HG03066 (cell line): ENCODE data around the gene ADM.

Experiments
- ATAC-seq: cut with Tn5 transposase; IDR thresholded peaks from one replicate; pipeline ENCODE4 v1.9.1; 2021; ENCODE audit warnings: low read depth; ENCODE audit not compliant: unreplicated experiment

The ADM gene

GRCh38 chr11:10289765-10290380, 15.0 kb upstream of the ADM start:
- ATAC-seq = no peak

- ATAC-seq = no peak
Observed at GRCh38 chr11:10291801-10292638, 12.9 kb upstream of the ADM start.

- ATAC-seq = peak; percentile 47
Observed at GRCh38 chr11:10293423-10294289, 11.2 kb upstream of the ADM start, which contains the start of gene SBF2. TSS of gene SBF2 (minus strand) at chr11:10294219. CDS start at chr11:10294069, 150 bp downstream.

DNA sequence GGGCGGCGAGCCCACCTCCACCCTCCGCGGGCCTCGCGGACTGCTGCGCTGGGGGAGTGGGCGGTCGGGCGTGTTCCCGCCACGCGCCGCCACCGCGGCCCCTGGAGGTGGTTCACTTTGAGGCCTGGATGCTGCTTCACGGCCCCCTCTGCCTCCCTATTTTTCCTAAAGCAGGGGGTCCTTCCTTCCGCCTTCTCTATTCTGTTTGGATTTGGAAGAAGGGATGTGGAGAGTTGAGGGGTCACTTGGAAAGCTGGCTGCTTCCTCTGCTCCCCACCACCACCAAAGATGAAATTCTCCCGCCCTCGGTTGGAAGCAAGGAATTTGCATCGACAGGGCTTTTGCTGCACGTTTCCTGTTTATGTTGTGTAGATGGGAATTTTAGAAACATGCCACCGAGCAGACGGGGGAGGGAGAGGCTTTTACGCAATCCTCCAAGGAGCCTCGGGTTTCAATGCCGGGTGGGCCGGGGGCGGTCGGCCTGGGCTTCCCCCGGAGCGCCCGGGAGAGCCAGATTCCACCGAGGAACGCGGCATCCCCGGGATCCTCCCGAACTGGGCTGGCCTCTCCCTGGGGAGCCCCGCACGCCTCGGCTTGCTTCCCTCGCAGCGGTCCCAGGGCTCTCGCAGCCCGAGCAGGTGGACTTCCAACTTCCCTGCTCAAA, 10.5 kb upstream of the ADM start:
- ATAC-seq = no peak

- ATAC-seq = no peak
Observed at GRCh38 chr11:10295064-10295901, 9.6 kb upstream of the ADM start.

GRCh38 chr11:10298342-10298741, 6.5 kb upstream of the ADM start:
- ATAC-seq = peak; percentile 88

DNA sequence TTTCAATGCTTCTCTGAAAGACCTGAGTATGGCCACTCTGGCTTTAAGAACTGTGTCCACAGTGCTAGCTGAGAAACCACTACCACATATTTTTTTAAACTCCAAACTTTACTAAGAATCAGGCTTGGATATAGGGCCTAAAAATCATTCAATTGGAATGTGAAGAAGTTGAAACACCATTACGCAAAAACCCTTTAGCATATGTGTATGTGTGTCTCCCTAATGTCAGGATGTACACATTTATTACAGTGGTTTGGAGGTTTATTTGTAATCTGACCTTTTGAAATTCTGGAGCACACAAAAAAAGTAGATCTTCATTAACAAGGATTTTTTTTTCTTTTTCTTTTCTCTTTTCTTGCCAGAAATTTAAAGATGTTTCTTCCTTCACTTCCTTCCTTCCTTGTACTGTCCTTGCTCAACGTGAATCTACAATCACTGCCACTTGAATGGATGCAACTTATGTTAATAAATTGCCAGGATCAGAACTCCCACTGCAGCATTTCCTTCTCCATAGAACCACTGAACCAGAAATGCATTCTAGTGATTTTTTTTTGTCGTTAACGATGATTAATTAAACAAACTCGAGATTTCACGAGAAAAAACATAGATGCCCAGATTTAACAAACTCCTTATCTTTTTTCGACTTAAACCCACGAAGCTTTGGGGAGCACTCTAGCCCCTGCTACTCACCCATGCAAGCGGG, 3.1 kb upstream of the ADM start:
- ATAC-seq = no peak

GRCh38 chr11:10302359-10302743, 2.5 kb upstream of the ADM start:
- ATAC-seq = no peak

DNA sequence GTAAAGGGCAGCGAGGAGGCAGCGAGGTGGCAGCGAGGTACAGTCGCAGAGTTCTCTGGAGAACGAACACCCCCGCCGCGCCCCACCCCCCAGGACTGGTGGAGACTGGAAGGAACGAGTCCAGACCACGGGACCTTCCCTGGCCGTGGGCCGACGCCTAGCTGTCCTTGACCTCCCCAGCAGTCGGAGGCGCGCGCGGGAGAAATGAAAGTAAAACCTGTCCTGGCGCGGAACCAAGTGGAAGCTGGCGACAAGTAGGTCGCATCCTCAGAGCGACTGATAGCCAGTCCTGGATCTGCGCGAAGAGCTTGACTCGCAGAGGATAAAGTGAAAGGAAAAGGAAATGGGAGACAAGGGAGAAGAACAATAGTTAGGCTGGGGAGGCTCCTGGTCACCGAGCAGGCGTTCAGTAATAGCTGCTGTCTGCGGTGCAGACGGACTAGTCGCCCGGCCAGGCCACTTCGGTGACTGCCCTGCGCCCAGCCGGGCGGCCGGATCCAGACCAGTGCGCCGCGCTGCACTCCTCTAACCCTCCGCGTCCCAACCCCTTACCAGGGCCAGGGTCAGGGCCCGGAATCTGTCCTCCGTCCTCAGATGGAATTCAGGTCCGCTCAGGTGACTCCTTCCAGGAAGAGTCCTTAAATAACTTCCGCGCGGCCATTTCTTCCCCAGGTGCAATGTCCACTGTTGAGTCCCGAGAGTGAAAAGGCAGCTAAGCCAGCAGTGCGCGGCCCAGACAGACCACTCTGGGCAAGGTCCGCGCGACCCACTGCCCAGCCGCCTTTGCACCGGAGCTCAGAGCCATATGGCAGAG, 1.9 kb upstream of the ADM start:
- ATAC-seq = no peak

- no peak for ATAC-seq
Observed at GRCh38 chr11:10303558-10304363, 1.1 kb upstream of the ADM start.

DNA sequence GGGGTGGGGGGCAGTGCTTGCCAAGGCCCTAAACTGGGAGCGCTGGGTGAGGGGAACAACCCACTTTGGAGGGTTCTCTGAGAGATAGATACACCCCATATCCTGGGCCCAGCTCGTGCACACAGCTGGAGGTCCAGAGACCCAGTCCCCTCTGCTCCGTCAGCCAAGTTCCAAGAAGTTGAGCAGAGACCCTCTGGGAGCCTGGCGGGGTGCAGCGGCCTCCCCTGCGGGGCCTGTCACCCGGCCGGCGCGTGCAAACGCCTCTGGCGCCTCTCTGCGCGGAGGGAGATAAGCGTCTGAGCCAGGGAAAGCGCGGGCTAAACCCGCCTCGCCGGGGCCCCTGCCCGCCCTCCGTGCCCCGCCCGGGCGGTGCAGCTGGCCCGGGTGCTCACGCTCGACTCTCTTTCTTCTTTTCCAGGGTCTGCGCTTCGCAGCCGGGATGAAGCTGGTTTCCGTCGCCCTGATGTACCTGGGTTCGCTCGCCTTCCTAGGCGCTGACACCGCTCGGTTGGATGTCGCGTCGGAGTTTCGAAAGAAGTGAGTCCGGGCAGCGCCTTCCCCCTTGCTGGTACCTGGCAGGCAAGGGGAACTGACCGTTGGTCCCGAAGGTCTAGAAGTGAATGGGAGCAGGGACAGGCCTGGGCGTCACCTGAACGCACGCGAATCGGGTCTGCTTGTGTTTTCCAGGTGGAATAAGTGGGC, 540 bp downstream of the ADM start:
- ATAC-seq = no peak

GRCh38 chr11:10305964-10306918, 1.4 kb downstream of the ADM start:
- no peak for ATAC-seq

GRCh38 chr11:10307022-10307399, 2.1 kb downstream of the ADM start:
- no peak for ATAC-seq

GRCh38 chr11:10307400-10308200, 2.7 kb downstream of the ADM start:
- peak; percentile 57 for ATAC-seq
